D721Med (cell line): ENCODE data around the gene CPA3.

Source experiments
- DNase-seq: peaks from one replicate; pipeline ENCODE4 v3.0.0; 2011; ENCODE audit warnings: low spot score; ENCODE audit not compliant: insufficient read length
- FAIRE-seq: peaks from 2 replicates; lab custom pipeline; 2011; peaks lifted over from hg19 to GRCh38; lab: Jason Lieb, UNC
- TF ChIP-seq, protein P1 (sequence below): IDR thresholded peaks from 2 replicates; pipeline ENCODE4 v1.5.1; 2012; ENCODE audit warnings: mild to moderate bottlenecking, control low read depth; ENCODE audit not compliant: insufficient read depth; ENCODE audit errors: missing control alignments

CPA3 gene

DNA sequence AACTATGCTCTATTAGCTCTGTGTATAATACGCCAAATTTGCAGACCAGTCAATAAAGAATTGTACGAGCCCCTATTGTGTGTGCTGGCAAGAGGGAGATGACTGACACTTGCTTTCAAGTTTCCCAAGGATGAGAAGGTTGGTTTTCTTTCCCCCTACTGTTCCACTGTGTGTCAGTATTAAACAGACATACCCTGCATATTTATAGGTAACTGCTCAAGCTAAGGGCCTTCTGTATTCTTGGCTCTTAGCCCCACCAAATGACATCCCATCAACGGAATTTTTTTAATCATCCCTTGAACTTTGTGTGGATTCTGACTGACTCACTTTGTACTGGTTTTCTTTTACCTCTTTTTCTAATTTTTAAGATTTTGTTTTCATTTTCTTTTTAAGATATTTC is 65.7 kb downstream of the CPA3 start:
- DNase-seq (no peak), FAIRE-seq (no peak)
- TF ChIP-seq, protein P1, sequence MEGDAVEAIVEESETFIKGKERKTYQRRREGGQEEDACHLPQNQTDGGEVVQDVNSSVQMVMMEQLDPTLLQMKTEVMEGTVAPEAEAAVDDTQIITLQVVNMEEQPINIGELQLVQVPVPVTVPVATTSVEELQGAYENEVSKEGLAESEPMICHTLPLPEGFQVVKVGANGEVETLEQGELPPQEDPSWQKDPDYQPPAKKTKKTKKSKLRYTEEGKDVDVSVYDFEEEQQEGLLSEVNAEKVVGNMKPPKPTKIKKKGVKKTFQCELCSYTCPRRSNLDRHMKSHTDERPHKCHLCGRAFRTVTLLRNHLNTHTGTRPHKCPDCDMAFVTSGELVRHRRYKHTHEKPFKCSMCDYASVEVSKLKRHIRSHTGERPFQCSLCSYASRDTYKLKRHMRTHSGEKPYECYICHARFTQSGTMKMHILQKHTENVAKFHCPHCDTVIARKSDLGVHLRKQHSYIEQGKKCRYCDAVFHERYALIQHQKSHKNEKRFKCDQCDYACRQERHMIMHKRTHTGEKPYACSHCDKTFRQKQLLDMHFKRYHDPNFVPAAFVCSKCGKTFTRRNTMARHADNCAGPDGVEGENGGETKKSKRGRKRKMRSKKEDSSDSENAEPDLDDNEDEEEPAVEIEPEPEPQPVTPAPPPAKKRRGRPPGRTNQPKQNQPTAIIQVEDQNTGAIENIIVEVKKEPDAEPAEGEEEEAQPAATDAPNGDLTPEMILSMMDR, result no peak

DNA sequence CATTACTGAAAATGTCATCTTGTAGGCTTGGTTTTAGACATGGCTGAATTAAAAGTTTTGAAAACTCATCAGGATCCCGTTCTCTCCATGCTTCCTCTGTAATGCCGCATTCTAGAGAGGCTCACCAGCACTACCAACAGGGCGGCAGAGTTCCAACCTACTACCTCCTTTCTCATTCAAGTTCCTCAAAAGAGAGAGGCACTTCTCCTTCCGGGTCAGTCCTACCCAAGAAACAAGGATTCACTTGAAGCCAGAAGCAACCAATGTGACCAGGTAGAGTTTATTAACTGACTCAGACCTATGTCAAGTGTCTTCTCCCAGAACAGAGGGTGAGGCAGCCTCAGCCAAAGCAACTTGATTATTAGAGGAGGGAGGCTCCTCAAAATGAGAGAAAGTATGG is 66.5 kb downstream of the CPA3 start:
- FAIRE-seq (no peak), DNase-seq (no peak)
- TF ChIP-seq, protein P1, result no peak

DNA sequence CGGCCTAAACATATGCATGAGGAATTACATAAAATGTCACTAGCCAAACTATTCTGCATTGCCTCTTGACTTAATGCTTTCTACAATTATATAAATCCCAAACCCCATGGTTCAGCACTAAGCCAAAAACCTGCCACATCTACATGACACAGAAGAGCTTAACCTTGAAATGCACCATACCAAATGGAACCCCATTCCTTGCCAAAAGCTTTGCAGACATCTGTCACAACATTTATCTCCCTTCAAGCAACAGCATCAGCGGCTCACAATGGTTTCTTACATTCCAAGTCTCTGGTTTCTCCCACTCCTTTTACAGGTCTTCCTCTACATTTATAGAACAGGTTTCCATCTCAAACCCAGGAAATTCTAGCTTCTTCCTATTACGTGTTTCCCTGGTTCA is 67.9 kb downstream of the CPA3 start:
- FAIRE-seq (no peak), DNase-seq (no peak)

DNA sequence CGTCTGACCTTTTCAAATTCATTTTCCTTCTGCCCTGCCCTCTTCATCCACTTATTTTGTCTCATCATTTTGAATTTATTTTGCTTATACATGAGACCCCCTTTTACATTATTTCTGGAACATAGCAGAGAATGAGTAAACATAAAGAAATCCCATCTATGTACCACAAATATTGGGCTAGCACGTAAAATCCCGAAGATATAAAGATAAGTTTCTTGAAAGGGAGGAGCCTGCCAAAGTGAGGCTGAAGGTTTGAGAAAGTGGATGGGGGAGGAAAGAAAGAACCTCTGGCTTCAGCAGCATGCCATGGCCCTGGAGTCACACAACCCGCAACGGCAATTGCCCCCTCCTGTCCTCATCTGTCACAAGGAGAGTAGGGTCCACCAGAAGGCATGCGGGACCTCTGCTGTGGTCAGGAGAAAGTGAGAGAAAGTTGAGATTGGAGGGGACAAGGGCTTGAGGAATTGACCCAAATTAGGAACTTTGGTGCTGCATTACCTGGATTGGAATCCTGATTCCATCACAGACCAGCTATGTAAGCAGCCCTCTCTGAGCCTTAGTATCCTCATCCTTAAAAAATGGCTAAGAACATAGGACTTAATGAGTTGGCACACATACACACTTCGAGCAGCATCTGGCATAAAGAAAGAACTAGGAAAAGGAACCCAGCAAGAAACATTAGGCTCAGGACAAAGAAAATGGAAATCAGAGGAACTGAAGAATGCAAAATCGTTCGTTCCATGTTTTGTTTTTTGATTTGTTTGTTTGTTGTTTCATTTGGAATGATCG is 72.6 kb downstream of the CPA3 start:
- TF ChIP-seq, protein P1, result no peak
- DNase-seq (no peak), FAIRE-seq (no peak)

More for the DNA sequence above, 67.9 kb downstream of the CPA3 start:
- TF ChIP-seq, protein P1, result no peak

DNA sequence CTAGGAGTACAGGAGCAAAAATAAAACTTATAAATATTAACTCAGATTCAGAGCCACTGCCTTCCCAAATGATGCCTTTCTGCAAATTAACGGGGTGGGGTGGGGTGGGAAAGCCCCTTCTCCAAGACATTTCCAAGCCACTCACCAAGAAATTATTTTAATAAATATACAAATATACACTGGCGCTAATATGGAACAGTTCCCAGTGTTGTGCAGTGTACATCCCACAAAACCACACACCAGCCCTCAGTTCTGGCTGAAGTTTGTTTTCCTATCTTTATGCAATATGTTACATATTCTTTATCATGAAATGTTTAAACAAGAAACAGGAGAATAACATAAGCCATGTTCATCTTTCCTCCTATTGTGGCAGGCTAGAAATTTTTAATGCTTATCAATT is 73.2 kb downstream of the CPA3 start:
- FAIRE-seq (no peak), DNase-seq (no peak)
- TF ChIP-seq, protein P1, result no peak

DNA sequence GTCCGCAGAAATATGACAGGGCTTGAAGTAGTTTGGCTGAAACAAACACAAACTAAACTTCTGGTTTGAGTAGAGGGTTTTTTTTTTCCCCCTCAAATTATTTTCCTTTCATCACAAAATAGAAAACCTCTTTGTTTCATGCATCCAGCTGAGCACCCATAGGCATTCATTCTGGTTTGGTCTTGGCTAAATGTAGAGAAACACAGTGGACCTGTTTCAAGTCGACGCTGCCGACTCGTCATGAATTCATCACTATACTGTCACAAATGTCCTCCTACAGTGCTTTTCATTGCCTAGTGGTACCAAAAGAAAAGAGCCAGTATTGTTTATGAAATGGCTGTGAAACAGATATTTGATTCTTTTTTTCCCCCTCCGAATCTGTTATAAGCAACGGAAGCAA is 73.8 kb downstream of the CPA3 start:
- no peak for DNase-seq
- FAIRE-seq, result no peak
- TF ChIP-seq, protein P1, result no peak

DNA sequence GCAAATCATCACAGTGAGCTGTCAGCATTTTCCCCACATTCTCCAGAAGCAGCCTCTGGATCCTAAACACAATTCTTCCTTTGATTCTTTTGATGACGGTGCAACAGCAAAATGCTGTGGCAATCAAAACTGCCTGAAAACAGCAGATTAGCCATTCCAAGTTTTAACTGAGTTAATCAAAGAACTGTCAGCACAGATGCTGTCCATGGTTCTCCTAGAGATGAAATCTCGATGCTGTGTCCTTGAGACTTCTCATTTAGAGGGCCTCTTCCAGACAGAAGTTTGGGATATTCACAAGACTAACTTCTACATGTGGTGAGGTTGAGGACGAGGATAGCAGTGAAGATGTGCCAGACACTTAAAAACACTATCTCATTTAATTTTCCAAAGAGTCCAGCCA is 75.9 kb downstream of the CPA3 start:
- TF ChIP-seq, protein P1, result no peak
- FAIRE-seq, result no peak
- no peak for DNase-seq
